GM19025 (cell line): Measurements from ENCODE around the gene TUBB2A.
"Not testable (repeated sequence)": the region's sequence is repeated elsewhere in the genome, so short reads cannot be mapped to it uniquely, and the experiment has no call there.

Source experiments
- ATAC-seq: cut with Tn5 transposase; IDR thresholded peaks from one replicate; pipeline ENCODE4 v1.9.1; 2021; ENCODE audit warnings: mild to moderate bottlenecking, low read depth, moderate library complexity; ENCODE audit not compliant: unreplicated experiment

The TUBB2A gene

GRCh38 chr6:3183066-3183465 is 25.7 kb upstream of the TUBB2A start:
- ATAC-seq, result no peak

- no peak for ATAC-seq
Observed at GRCh38 chr6:3181105-3181504, 23.8 kb upstream of the TUBB2A start.

GRCh38 chr6:3179945-3180344 is 22.6 kb upstream of the TUBB2A start:
- not testable (repeated sequence) for ATAC-seq

GRCh38 chr6:3178666-3179065 is 21.3 kb upstream of the TUBB2A start:
- not testable (repeated sequence) for ATAC-seq

- no peak for ATAC-seq
Observed at GRCh38 chr6:3176562-3177355, 19.4 kb upstream of the TUBB2A start.

GRCh38 chr6:3175715-3176402 is 18.5 kb upstream of the TUBB2A start:
- ATAC-seq, result no peak

GRCh38 chr6:3173636-3174089 is 16.3 kb upstream of the TUBB2A start:
- not testable (repeated sequence) for ATAC-seq

- ATAC-seq, result not testable (repeated sequence)
Observed at GRCh38 chr6:3172789-3173188, 15.4 kb upstream of the TUBB2A start.

- ATAC-seq, result not testable (repeated sequence)
Observed at GRCh38 chr6:3171313-3172175, 14.2 kb upstream of the TUBB2A start.

- not testable (repeated sequence) for ATAC-seq
Observed at GRCh38 chr6:3170676-3171075, 13.3 kb upstream of the TUBB2A start.

GRCh38 chr6:3168046-3168445 is 10.7 kb upstream of the TUBB2A start:
- not testable (repeated sequence) for ATAC-seq

- ATAC-seq, result not testable (repeated sequence)
Observed at GRCh38 chr6:3166535-3167225, 9.3 kb upstream of the TUBB2A start.

- ATAC-seq, result no peak
Observed at GRCh38 chr6:3165631-3166534, 8.5 kb upstream of the TUBB2A start.

- ATAC-seq, result no peak
Observed at GRCh38 chr6:3164388-3164787, 7.0 kb upstream of the TUBB2A start.

GRCh38 chr6:3163248-3163594 is 5.9 kb upstream of the TUBB2A start:
- no peak for ATAC-seq

- peak; percentile 55 for ATAC-seq
Observed at GRCh38 chr6:3162565-3163247, 5.4 kb upstream of the TUBB2A start.

- no peak for ATAC-seq
Observed at GRCh38 chr6:3162067-3162497, 4.7 kb upstream of the TUBB2A start.
